OCI-LY1 (cell line): Measurements from ENCODE around the gene A1CF.

Source experiments
- H2AFZ ChIP-seq: fragments of 200-600 bp; sonication (generic), shearing (Covaris generic); 2 replicates; pipeline ENCODE4 v1.6.0; 2014; ENCODE audit warnings: antibody characterized with exemption, mild to moderate bottlenecking, low read length
- H3F3A ChIP-seq: fragments of 200-600 bp; sonication (generic), shearing (Covaris generic); 2 replicates; pipeline ENCODE4 v1.6.0; 2014; ENCODE audit warnings: mild to moderate bottlenecking, antibody characterized with exemption, low read length, moderate library complexity; ENCODE audit not compliant: insufficient read depth
- H3K27ac ChIP-seq: fragments of 200-600 bp; sonication (generic); 2 replicates; pipeline ENCODE4 v1.5.1; 2014; ENCODE audit warnings: low read length, mixed run types, mild to moderate bottlenecking, low read depth; ENCODE audit not compliant: poor library complexity, severe bottlenecking
- H3K27me3 ChIP-seq: fragments of 200-600 bp; sonication (generic); 2 replicates; pipeline ENCODE4 v1.6.0; 2014; ENCODE audit warnings: antibody characterized with exemption, mild to moderate bottlenecking, low read length, moderate library complexity; ENCODE audit not compliant: insufficient read depth
- H3K36me3 ChIP-seq: fragments of 200-600 bp; sonication (generic); 2 replicates; pipeline ENCODE4 v1.6.1; 2014; ENCODE audit warnings: mild to moderate bottlenecking, antibody characterized with exemption, low read length, moderate library complexity, mixed read lengths; ENCODE audit not compliant: insufficient read depth
- H3K4me1 ChIP-seq: fragments of 200-600 bp; sonication (generic); 2 replicates; pipeline ENCODE4 v1.5.1; 2014; ENCODE audit warnings: mild to moderate bottlenecking, low read length, moderate library complexity; ENCODE audit not compliant: insufficient read depth, severe bottlenecking
- H3K4me2 ChIP-seq: fragments of 200-600 bp; sonication (generic), shearing (Covaris generic); 2 replicates; pipeline ENCODE4 v1.6.1; 2014; ENCODE audit warnings: low read length
- H3K4me3 ChIP-seq: fragments of 200-600 bp; sonication (generic); 2 replicates; pipeline ENCODE4 v1.5.1; 2014; ENCODE audit warnings: low read length, low read depth, mild to moderate bottlenecking, mixed read lengths; ENCODE audit not compliant: poor library complexity, severe bottlenecking
- H3K79me2 ChIP-seq: fragments of 200-600 bp; shearing (Covaris generic); 2 replicates; pipeline ENCODE4 v1.6.1; 2016; ENCODE audit warnings: mixed run types, low read length, mixed read lengths; ENCODE audit not compliant: insufficient read depth
- H3K9ac ChIP-seq: fragments of 200-600 bp; sonication (generic), shearing (Covaris generic); 2 replicates; pipeline ENCODE4 v1.6.1; 2014; ENCODE audit warnings: mild to moderate bottlenecking, low read length, mixed read lengths
- H3K9me2 ChIP-seq: fragments of 200-600 bp; sonication (generic), shearing (Covaris generic); 2 replicates; pipeline ENCODE4 v1.6.1; 2014; ENCODE audit warnings: low read depth, mild to moderate bottlenecking, low read length, mixed read lengths
- H3K9me3 ChIP-seq: fragments of 200-600 bp; shearing (Covaris generic); 2 replicates; pipeline ENCODE4 v1.6.1; 2014; ENCODE audit warnings: low read length, mixed read lengths
- H4K20me1 ChIP-seq: fragments of 200-600 bp; sonication (generic), shearing (Covaris generic); 2 replicates; pipeline ENCODE4 v1.6.0; 2016; ENCODE audit warnings: mild to moderate bottlenecking, low read length; ENCODE audit not compliant: insufficient read depth
- EZH2 ChIP-seq: fragments of 200-600 bp; sonication (generic), shearing (Covaris generic); IDR thresholded peaks from 2 replicates; pipeline ENCODE4 v1.8.0; 2017; ENCODE audit warnings: borderline replicate concordance, mixed run types, mild to moderate bottlenecking, antibody characterized with exemption, low read length, moderate library complexity, mixed read lengths
- TF ChIP-seq, protein P1 (sequence below): fragments of 200-600 bp; sonication (generic), shearing (Covaris generic); IDR thresholded peaks from 2 replicates; pipeline ENCODE4 v1.5.1; 2017; ENCODE audit warnings: mild to moderate bottlenecking, antibody characterized with exemption, low read length, moderate library complexity, mixed read lengths

The A1CF gene

DNA sequence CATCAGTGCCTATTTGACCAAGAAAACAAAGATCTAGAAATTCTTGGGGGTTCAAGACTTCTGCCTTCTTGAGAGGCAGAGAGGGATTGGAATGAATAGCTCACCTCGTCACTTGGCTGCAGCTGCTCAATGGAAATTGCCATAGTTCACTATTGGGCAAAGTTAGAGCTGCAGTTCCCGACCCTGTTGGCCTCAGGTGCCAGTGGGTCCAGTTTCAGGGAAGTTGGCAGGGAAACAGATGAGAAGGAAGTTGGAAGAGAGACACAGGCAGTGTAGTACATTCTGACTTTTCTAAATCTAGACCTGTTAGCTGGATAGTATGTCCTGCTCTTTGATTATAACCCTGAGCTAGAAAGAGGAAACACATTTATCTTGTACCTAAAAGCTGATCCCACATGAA lies 19.1 kb downstream of the A1CF start:
- Histone ChIP-seq H3K27ac (no peak overlapping the region), H3F3A (no peaks in the 10 kb centered on the region), H3K4me2 (no peak overlapping the region), H4K20me1 (no peaks in the 10 kb centered on the region), H3K4me3 (no peak overlapping the region), H3K79me2 (no peaks in the 10 kb centered on the region), H2AFZ (no peak overlapping the region), H3K9me2 (no peaks in the 10 kb centered on the region), H3K9me3 (no peaks in the 10 kb centered on the region), H3K27me3 (no peaks in the 10 kb centered on the region), H3K36me3 (no peaks in the 10 kb centered on the region), H3K4me1 (no peaks in the 10 kb centered on the region), H3K9ac (no peak overlapping the region)
- no peak for TF ChIP-seq EZH2
- TF ChIP-seq, protein P1, sequence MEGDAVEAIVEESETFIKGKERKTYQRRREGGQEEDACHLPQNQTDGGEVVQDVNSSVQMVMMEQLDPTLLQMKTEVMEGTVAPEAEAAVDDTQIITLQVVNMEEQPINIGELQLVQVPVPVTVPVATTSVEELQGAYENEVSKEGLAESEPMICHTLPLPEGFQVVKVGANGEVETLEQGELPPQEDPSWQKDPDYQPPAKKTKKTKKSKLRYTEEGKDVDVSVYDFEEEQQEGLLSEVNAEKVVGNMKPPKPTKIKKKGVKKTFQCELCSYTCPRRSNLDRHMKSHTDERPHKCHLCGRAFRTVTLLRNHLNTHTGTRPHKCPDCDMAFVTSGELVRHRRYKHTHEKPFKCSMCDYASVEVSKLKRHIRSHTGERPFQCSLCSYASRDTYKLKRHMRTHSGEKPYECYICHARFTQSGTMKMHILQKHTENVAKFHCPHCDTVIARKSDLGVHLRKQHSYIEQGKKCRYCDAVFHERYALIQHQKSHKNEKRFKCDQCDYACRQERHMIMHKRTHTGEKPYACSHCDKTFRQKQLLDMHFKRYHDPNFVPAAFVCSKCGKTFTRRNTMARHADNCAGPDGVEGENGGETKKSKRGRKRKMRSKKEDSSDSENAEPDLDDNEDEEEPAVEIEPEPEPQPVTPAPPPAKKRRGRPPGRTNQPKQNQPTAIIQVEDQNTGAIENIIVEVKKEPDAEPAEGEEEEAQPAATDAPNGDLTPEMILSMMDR: no peak

DNA sequence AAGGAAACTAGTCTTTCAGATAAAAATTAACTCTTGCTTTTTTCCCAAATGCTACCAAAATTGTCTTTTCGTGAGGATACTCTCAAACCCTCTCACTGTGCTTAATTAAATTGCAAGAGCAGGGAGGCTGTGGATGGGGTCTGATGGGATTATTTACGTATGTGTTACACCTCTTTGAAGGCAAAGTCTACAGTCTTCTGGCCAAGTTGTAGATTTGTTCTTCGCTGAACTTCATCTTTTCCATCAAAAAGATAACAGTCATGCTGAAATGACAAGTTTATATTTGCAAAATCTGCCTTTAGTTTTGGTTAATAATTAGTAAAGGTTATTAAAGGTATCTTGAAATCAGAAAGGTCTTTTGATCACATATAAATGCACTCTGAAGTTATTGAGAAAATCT lies 22.7 kb downstream of the A1CF start:
- TF ChIP-seq, protein P1: no peak
- no peak for TF ChIP-seq EZH2
- no peak overlapping the region for H3K4me2 ChIP-seq

DNA sequence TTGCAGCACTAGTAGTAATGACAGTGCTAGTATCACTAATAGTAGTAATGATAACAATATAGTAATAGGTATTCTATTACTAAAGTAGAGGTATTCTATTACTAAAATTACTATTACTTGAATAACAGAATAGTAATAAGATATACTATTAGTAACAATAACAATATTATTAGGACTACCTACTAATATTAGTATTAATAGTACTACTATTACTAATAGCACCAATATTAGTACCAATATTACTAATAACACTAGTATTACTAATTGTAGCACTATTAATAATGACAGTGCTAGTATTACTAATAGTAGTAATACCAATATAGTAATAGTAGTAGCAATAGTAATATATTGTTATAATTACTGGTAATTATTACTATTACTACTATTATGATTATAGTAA lies 24.1 kb downstream of the A1CF start:
- TF ChIP-seq EZH2: no peak
- TF ChIP-seq, protein P1: no peak
- Histone ChIP-seq H3K27me3 (no peaks in the 10 kb centered on the region), H3K4me3 (no peak overlapping the region), H2AFZ (no peak overlapping the region), H3K4me2 (no peak overlapping the region), H3K4me1 (no peaks in the 10 kb centered on the region), H3K9me2 (no peaks in the 10 kb centered on the region), H3K27ac (no peak overlapping the region), H3K9ac (no peak overlapping the region), H3K9me3 (no peaks in the 10 kb centered on the region), H3K79me2 (no peaks in the 10 kb centered on the region), H3F3A (no peaks in the 10 kb centered on the region), H4K20me1 (no peaks in the 10 kb centered on the region), H3K36me3 (no peaks in the 10 kb centered on the region)

More for the DNA sequence above, 22.7 kb downstream of the A1CF start:
- no peaks in the 10 kb centered on the region for H3K27me3 ChIP-seq
- no peak overlapping the region for H3K4me3 ChIP-seq
- H3F3A ChIP-seq: no peaks in the 10 kb centered on the region
- H3K4me1 ChIP-seq: no peaks in the 10 kb centered on the region
- no peaks in the 10 kb centered on the region for H4K20me1 ChIP-seq
- no peak overlapping the region for H3K27ac ChIP-seq
- no peaks in the 10 kb centered on the region for H3K9me3 ChIP-seq
- no peaks in the 10 kb centered on the region for H3K36me3 ChIP-seq
- no peaks in the 10 kb centered on the region for H3K9me2 ChIP-seq
- H3K79me2 ChIP-seq: no peaks in the 10 kb centered on the region
- H3K9ac ChIP-seq: no peak overlapping the region
- H2AFZ ChIP-seq: no peak overlapping the region
